A549 treated with GW870086 at 1 μM for 4 hours (cell line): ENCODE measurements around the gene RUVBL1. TPM values are rescaled to one million over a fixed set of nuclear protein-coding genes. Genes with fewer than 3 reads are reported as not detected.

ENCODE experiments used
- total RNA-seq: library from RNA; stranded (reverse); fragments of 200-300 nt; extraction: Qiagen RNA extraction; gene quantifications from 5 replicates; pipeline ENCODE4 v1.2.3, GENCODE V29; 2022; ENCODE audit warnings: low read depth

RUVBL1 gene
- 95.1 to 103 TPM (median 102 TPM) in 5 replicates for total RNA-seq

DNA sequence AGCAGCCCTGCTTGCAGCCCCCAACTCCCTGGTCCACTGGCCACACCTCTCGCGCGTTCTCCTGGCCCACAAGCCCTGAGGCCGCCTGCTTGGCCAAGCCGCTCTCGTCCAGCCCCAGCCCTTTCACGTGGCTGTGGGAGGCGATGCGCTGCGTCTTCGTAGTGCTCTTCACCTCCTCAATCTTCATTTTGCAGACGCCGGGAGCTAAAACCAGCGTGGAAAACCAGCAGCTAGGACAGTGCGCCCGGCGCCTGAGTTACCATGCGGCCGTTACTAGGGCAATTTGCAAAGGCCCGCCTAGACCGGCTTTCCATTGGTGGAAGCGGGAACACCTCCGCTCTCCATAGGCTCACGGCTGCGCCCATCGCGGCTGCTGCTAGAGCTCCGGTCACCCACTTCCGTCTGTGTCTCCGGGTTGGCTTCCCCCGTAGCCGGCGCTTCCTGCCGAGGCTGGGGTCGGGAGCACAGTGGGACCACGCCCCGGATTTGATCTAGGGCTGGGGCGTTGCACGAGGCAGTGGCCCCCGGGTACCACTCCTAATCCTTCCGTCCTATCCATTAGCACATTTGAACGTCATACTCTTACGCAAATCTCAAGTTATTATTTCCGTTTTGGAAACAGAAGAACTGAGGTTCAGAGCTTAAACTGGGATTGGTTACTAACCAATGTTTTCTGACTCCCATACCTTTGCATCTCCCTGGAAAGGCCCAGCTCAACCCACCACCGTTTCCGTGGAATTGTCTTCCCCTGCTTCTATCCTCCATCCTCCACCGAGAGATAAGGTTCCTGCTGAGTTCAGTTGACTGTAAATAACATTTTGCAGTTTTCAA lies at the start of gene RUVBL1:
Gene RUVBL1, minus strand, starts transcription at position 275 of the 831 bp plus-strand sequence. Its CDS starts 88 bp downstream, at position 187.

DNA sequence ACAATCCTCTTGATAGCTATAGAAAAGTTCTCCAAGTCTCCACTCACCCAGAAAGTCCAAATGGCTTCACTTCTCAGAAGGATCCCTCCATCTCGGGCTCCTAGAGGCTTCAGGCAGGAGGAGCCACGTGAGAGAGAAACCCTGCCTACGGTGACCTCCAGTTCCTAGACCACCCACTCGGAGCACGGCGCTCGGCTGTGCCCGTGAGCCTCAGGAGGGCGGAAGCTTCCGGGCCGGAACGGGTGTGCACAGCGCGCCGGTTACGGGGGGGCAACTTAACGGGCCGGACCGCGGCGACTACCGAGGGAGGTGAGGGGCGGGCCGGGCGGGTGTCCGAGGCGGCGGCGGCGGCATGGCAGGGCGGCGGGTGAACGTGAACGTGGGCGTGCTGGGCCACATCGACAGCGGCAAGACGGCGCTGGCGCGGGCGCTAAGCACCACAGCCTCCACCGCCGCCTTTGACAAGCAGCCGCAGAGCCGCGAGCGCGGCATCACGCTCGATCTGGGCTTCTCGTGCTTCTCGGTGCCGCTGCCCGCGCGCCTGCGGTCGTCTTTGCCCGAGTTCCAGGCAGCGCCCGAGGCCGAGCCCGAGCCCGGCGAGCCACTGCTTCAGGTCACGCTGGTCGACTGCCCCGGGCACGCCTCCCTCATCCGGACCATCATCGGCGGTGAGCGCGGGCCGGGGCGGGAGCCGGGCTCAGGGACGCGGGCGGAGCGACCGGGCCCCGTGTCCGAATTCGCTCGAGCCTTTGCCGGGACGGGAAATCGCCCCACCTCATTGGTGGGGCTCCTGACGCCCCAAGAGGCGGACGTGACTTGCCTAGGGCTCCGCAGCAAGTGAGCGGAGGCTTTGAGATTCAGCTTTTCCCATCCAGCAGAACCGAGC lies 29.8 kb upstream of the RUVBL1 start, which contains the start of gene EEFSEC:
Gene EEFSEC, plus strand, starts transcription at position 326 of the 886 bp plus-strand sequence. Its CDS starts 27 bp downstream, at position 353.

DNA sequence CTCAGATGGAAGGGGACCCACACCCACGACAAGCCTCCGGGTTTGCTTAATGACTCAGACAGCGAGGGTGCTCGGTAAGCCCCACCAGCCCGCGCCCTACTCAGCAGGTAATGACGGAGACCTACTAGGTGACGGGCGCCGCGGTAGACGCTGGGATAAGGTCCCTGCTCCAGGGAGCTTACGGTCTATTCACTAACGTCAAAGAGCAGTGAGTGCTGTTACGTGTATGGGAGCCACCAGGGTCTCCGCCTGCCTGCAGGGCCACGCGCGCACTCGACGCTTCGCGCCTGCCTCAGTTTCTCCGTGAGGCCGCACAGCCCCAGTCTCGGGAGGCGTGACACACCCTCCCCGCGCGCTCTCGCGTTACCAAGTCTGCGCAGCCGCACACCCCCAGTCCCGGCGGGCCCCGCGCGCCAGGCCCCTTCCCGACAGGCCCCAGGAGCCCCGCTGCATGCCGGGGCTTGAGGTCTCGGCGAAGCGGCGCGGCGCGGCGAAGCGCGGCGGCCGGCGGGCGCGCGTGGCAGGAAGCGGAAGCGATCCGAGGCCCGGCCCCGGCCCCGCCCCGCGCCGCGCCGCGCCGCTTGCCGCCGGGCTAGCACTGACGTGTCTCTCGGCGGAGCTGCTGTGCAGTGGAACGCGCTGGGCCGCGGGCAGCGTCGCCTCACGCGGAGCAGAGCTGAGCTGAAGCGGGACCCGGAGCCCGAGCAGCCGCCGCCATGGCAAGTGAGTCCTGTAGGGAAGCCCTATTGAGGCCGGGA lies 71.6 kb downstream of the RUVBL1 start, which contains the start of gene SEC61A1:
Gene SEC61A1, plus strand, starts transcription at position 601 of the 758 bp plus-strand sequence. Its CDS starts 116 bp downstream, at position 717.

Other genes with a start within 250 kb of the RUVBL1 start
- gene KBTBD12, start 208.6 kb downstream of the RUVBL1 start, total RNA-seq = not detected in 5 replicates
- gene SEC61A1, start 71.4 kb downstream of the RUVBL1 start, total RNA-seq = 113 to 131 TPM (median 124 TPM) in 5 replicates
- gene EEFSEC, start 29.7 kb upstream of the RUVBL1 start, total RNA-seq = 8.3 to 10.5 TPM (median 9.8 TPM) in 5 replicates